ENCODE measurements around the gene CASP8AP2. TPM values are rescaled to one million over a fixed set of nuclear protein-coding genes. Genes with fewer than 3 reads are reported as not detected.

The CASP8AP2 gene
- total RNA-seq, 4 donors from 2014 or later, result 7.8 to 14.2 (median 11.6) TPM

- ATAC-seq (no peak), DNase-seq (no peak)
- H3K4me1 ChIP-seq, result no peaks in the 10 kb centered on the region
- in situ Hi-C loops (cut with MboI; ENCODE audit: low sequenced_read_pairs in 4 of 4) (no loop called here), intact Hi-C loops (cut with DNase I; ENCODE audit: low total_unique reads) (no loop called here)
- H3K27me3 ChIP-seq, result no peaks in the 10 kb centered on the region
- H3K36me3 ChIP-seq, result peaks cover 0 to 22% of the 10 kb centered on the region in 2 donors
- TF ChIP-seq POLR2A (IDR thresholded peaks at IDR 0.05) (no peak), CTCF (IDR thresholded peaks at IDR 0.05 in 4 of 5, conservative IDR thresholded peaks at IDR 0.05 in 1 of 5) (no peak)
- H3K9me3 ChIP-seq, result no peaks in the 10 kb centered on the region
- H3K4me3 ChIP-seq, result no peak overlapping the region
- H3K27ac ChIP-seq, result no peak overlapping the region
These were observed 44.0 kb downstream of the CASP8AP2 start for GRCh38 chr6:89873721-89874120.

- Histone ChIP-seq H3K9me3 (no peaks in the 10 kb centered on the region), H3K36me3 (peaks cover 0 to 22% of the 10 kb centered on the region in 2 donors), H3K27ac (no peak overlapping the region), H3K27me3 (no peaks in the 10 kb centered on the region), H3K4me3 (no peak overlapping the region), H3K4me1 (no peaks in the 10 kb centered on the region)
- ATAC-seq, result no peak
- DNase-seq, result no peak
- in situ Hi-C loops (cut with MboI; ENCODE audit: low sequenced_read_pairs in 4 of 4) (no loop called here), intact Hi-C loops (cut with DNase I; ENCODE audit: low total_unique reads) (no loop called here)
- TF ChIP-seq POLR2A (IDR thresholded peaks at IDR 0.05), result no peak
- no peak for TF ChIP-seq CTCF (IDR thresholded peaks at IDR 0.05 in 4 of 5, conservative IDR thresholded peaks at IDR 0.05 in 1 of 5)
These were observed 44.8 kb downstream of the CASP8AP2 start for GRCh38 chr6:89874438-89874837.

- no peak for TF ChIP-seq POLR2A (IDR thresholded peaks at IDR 0.05)
- no peak for TF ChIP-seq CTCF (IDR thresholded peaks at IDR 0.05 in 4 of 5, conservative IDR thresholded peaks at IDR 0.05 in 1 of 5)
- Histone ChIP-seq H3K36me3 (no peaks in the 10 kb centered on the region), H3K27me3 (peaks cover 8 to 19% (median 8%) of the 10 kb centered on the region in 3 donors), H3K4me1 (no peaks in the 10 kb centered on the region), H3K27ac (no peak overlapping the region), H3K4me3 (no peak overlapping the region), H3K9me3 (no peaks in the 10 kb centered on the region)
- intact Hi-C loops (cut with DNase I; ENCODE audit: low total_unique reads), result no loop called here
- ATAC-seq, result no peak
- in situ Hi-C loops (cut with MboI; ENCODE audit: low sequenced_read_pairs in 4 of 4), result no loop called here
- no peak for DNase-seq
These were observed 56.9 kb downstream of the CASP8AP2 start for GRCh38 chr6:89886378-89887120.

GRCh38 chr6:89887452-89888137, 57.9 kb downstream of the CASP8AP2 start:
- no peak overlapping the region for H3K4me3 ChIP-seq
- no peak for TF ChIP-seq CTCF (IDR thresholded peaks at IDR 0.05 in 4 of 5, conservative IDR thresholded peaks at IDR 0.05 in 1 of 5)
- TF ChIP-seq POLR2A (IDR thresholded peaks at IDR 0.05), result no peak
- in situ Hi-C loops (cut with MboI; ENCODE audit: low sequenced_read_pairs in 4 of 4), result no loop called here
- peaks cover 13 to 26% (median 13%) of the 10 kb centered on the region in 3 donors for H3K27me3 ChIP-seq
- no peaks in the 10 kb centered on the region for H3K9me3 ChIP-seq
- ATAC-seq, result no peak
- no peak for DNase-seq
- H3K36me3 ChIP-seq, result no peaks in the 10 kb centered on the region
- intact Hi-C loops (cut with DNase I; ENCODE audit: low total_unique reads), result no loop called here
- H3K27ac ChIP-seq, result no peak overlapping the region
- H3K4me1 ChIP-seq, result no peaks in the 10 kb centered on the region
